ENCODE measurements around the gene DOCK4. TPM values are rescaled to one million over a fixed set of nuclear protein-coding genes. Genes with fewer than 3 reads are reported as not detected.
A peak's percentile ranks its signal among the peaks of the same experiment; 100 is the strongest.

DOCK4 gene
- total and polyA plus RNA-seq, 5 donors from 2014 or later: 0.44 TPM; not detected in 4

GRCh38 chr7:111958896-111959295, 247.3 kb downstream of the DOCK4 start:
- no peaks in the 10 kb centered on the region for H3K4me1 ChIP-seq (ENCODE audit: control insufficient read depth, insufficient read depth, low read length, poor library complexity, severe bottlenecking)
- H3K36me3 ChIP-seq (ENCODE audit: control insufficient read depth, insufficient read depth, low read length): no peaks in the 10 kb centered on the region
- no peak overlapping the region for H3K27ac ChIP-seq (ENCODE audit: insufficient read depth, low read length, poor library complexity, severe bottlenecking)
- no peaks in the 10 kb centered on the region for H3K36me3 Mint-ChIP-seq
- H3K4me3 Mint-ChIP-seq: no peak overlapping the region
- no peaks in the 10 kb centered on the region for H3K27me3 Mint-ChIP-seq
- H3K27ac Mint-ChIP-seq: no peak overlapping the region
- DNase-seq (no peak), ATAC-seq (ENCODE audit: low read depth in 2 of 2) (no peak)
- no peaks in the 10 kb centered on the region for H3K27me3 ChIP-seq (ENCODE audit: control insufficient read depth, insufficient read depth, low read length)
- H3K4me3 ChIP-seq (ENCODE audit: low read depth, low read length): no peak overlapping the region
- H3K9me3 ChIP-seq (ENCODE audit: control insufficient read depth in 2 of 2, low read length in 2 of 2): no peaks in the 10 kb centered on the region
- H3K4me1 Mint-ChIP-seq: no peaks in the 10 kb centered on the region
- H3K9me3 Mint-ChIP-seq: peaks cover 0 to 3% (median 0%) of the 10 kb centered on the region in 7 donors

GRCh38 chr7:111958431-111958830, 247.8 kb downstream of the DOCK4 start:
- no peaks in the 10 kb centered on the region for H3K27me3 ChIP-seq (ENCODE audit: control insufficient read depth, insufficient read depth, low read length)
- no peak overlapping the region for H3K27ac ChIP-seq (ENCODE audit: insufficient read depth, low read length, poor library complexity, severe bottlenecking)
- no peak overlapping the region for H3K27ac Mint-ChIP-seq
- DNase-seq (no peak), ATAC-seq (ENCODE audit: low read depth in 2 of 2) (no peak)
- H3K4me1 Mint-ChIP-seq: no peaks in the 10 kb centered on the region
- H3K4me3 ChIP-seq (ENCODE audit: low read depth, low read length): no peak overlapping the region
- peaks cover 0 to 3% (median 0%) of the 10 kb centered on the region in 7 donors for H3K9me3 Mint-ChIP-seq
- no peaks in the 10 kb centered on the region for H3K36me3 ChIP-seq (ENCODE audit: control insufficient read depth, insufficient read depth, low read length)
- no peaks in the 10 kb centered on the region for H3K4me1 ChIP-seq (ENCODE audit: control insufficient read depth, insufficient read depth, low read length, poor library complexity, severe bottlenecking)
- no peaks in the 10 kb centered on the region for H3K36me3 Mint-ChIP-seq
- H3K9me3 ChIP-seq (ENCODE audit: control insufficient read depth in 2 of 2, low read length in 2 of 2): no peaks in the 10 kb centered on the region
- no peaks in the 10 kb centered on the region for H3K27me3 Mint-ChIP-seq
- H3K4me3 Mint-ChIP-seq: no peak overlapping the region

GRCh38 chr7:111955616-111956015, 250.6 kb downstream of the DOCK4 start:
- Mint-ChIP-seq H3K27me3 (no peaks in the 10 kb centered on the region), H3K4me3 (no peak overlapping the region), H3K4me1 (no peaks in the 10 kb centered on the region), H3K27ac (no peak overlapping the region), H3K9me3 (peaks cover 0 to 1% (median 0%) of the 10 kb centered on the region in 7 donors), H3K36me3 (no peaks in the 10 kb centered on the region)
- H3K27me3 ChIP-seq (ENCODE audit: control insufficient read depth, insufficient read depth, low read length): no peaks in the 10 kb centered on the region
- no peak for ATAC-seq (ENCODE audit: low read depth in 2 of 2)
- H3K27ac ChIP-seq (ENCODE audit: insufficient read depth, low read length, poor library complexity, severe bottlenecking): no peak overlapping the region
- H3K36me3 ChIP-seq (ENCODE audit: control insufficient read depth, insufficient read depth, low read length): no peaks in the 10 kb centered on the region
- no peak for DNase-seq
- H3K4me3 ChIP-seq (ENCODE audit: low read depth, low read length): no peak overlapping the region
- no peaks in the 10 kb centered on the region for H3K4me1 ChIP-seq (ENCODE audit: control insufficient read depth, insufficient read depth, low read length, poor library complexity, severe bottlenecking)
- H3K9me3 ChIP-seq (ENCODE audit: control insufficient read depth in 2 of 2, low read length in 2 of 2): no peaks in the 10 kb centered on the region

GRCh38 chr7:111954474-111955381, 251.5 kb downstream of the DOCK4 start:
- ATAC-seq (ENCODE audit: low read depth in 2 of 2) (no peak), DNase-seq (no peak)
- Mint-ChIP-seq H3K36me3 (no peaks in the 10 kb centered on the region), H3K4me1 (no peaks in the 10 kb centered on the region), H3K27ac (no peak overlapping the region), H3K27me3 (no peaks in the 10 kb centered on the region), H3K9me3 (peaks cover 0 to 1% (median 0%) of the 10 kb centered on the region in 7 donors), H3K4me3 (no peak overlapping the region)
- Histone ChIP-seq H3K27ac (ENCODE audit: insufficient read depth, low read length, poor library complexity, severe bottlenecking) (no peak overlapping the region), H3K9me3 (ENCODE audit: control insufficient read depth in 2 of 2, low read length in 2 of 2) (no peaks in the 10 kb centered on the region), H3K36me3 (ENCODE audit: control insufficient read depth, insufficient read depth, low read length) (no peaks in the 10 kb centered on the region), H3K4me3 (ENCODE audit: low read depth, low read length) (no peak overlapping the region), H3K4me1 (ENCODE audit: control insufficient read depth, insufficient read depth, low read length, poor library complexity, severe bottlenecking) (no peaks in the 10 kb centered on the region), H3K27me3 (ENCODE audit: control insufficient read depth, insufficient read depth, low read length) (no peaks in the 10 kb centered on the region)

- peaks cover 0 to 1% (median 0%) of the 10 kb centered on the region in 7 donors for H3K9me3 Mint-ChIP-seq
These were observed 252.1 kb downstream of the DOCK4 start for GRCh38 chr7:111954056-111954455.

GRCh38 chr7:111953611-111954010, 252.6 kb downstream of the DOCK4 start:
- H3K4me1 Mint-ChIP-seq: no peaks in the 10 kb centered on the region
- H3K27me3 Mint-ChIP-seq: no peaks in the 10 kb centered on the region
- no peaks in the 10 kb centered on the region for H3K4me1 ChIP-seq (ENCODE audit: control insufficient read depth, insufficient read depth, low read length, poor library complexity, severe bottlenecking)
- no peaks in the 10 kb centered on the region for H3K27me3 ChIP-seq (ENCODE audit: control insufficient read depth, insufficient read depth, low read length)
- H3K27ac Mint-ChIP-seq: no peak overlapping the region
- no peaks in the 10 kb centered on the region for H3K36me3 Mint-ChIP-seq
- H3K9me3 Mint-ChIP-seq: peaks cover 0 to 1% (median 0%) of the 10 kb centered on the region in 7 donors
- H3K27ac ChIP-seq (ENCODE audit: insufficient read depth, low read length, poor library complexity, severe bottlenecking): no peak overlapping the region
- H3K9me3 ChIP-seq (ENCODE audit: control insufficient read depth in 2 of 2, low read length in 2 of 2): no peaks in the 10 kb centered on the region
- no peak overlapping the region for H3K4me3 ChIP-seq (ENCODE audit: low read depth, low read length)
- H3K36me3 ChIP-seq (ENCODE audit: control insufficient read depth, insufficient read depth, low read length): no peaks in the 10 kb centered on the region
- DNase-seq (peak in 1 of 3 donors; percentile 2), ATAC-seq (ENCODE audit: low read depth in 2 of 2) (no peak)
- H3K4me3 Mint-ChIP-seq: no peak overlapping the region

More at GRCh38 chr7:111954056-111954455, 252.1 kb downstream of the DOCK4 start:
- Mint-ChIP-seq H3K27me3 (no peaks in the 10 kb centered on the region), H3K4me1 (no peaks in the 10 kb centered on the region), H3K27ac (no peak overlapping the region), H3K36me3 (no peaks in the 10 kb centered on the region), H3K4me3 (no peak overlapping the region)
- Histone ChIP-seq H3K4me3 (ENCODE audit: low read depth, low read length) (no peak overlapping the region), H3K27me3 (ENCODE audit: control insufficient read depth, insufficient read depth, low read length) (no peaks in the 10 kb centered on the region), H3K9me3 (ENCODE audit: control insufficient read depth in 2 of 2, low read length in 2 of 2) (no peaks in the 10 kb centered on the region), H3K36me3 (ENCODE audit: control insufficient read depth, insufficient read depth, low read length) (no peaks in the 10 kb centered on the region), H3K4me1 (ENCODE audit: control insufficient read depth, insufficient read depth, low read length, poor library complexity, severe bottlenecking) (no peaks in the 10 kb centered on the region), H3K27ac (ENCODE audit: insufficient read depth, low read length, poor library complexity, severe bottlenecking) (no peak overlapping the region)
- DNase-seq (no peak), ATAC-seq (ENCODE audit: low read depth in 2 of 2) (no peak)

GRCh38 chr7:111952783-111953182, 253.4 kb downstream of the DOCK4 start:
- no peak overlapping the region for H3K4me3 Mint-ChIP-seq
- no peak for ATAC-seq (ENCODE audit: low read depth in 2 of 2)
- H3K36me3 Mint-ChIP-seq: no peaks in the 10 kb centered on the region

GRCh38 chr7:111951052-111951451, 255.1 kb downstream of the DOCK4 start:
- H3K27me3 Mint-ChIP-seq: no peaks in the 10 kb centered on the region
- no peak for ATAC-seq (ENCODE audit: low read depth in 2 of 2)
- no peaks in the 10 kb centered on the region for H3K36me3 ChIP-seq (ENCODE audit: control insufficient read depth, insufficient read depth, low read length)
- H3K4me3 Mint-ChIP-seq: no peak overlapping the region
- H3K27ac Mint-ChIP-seq: no peak overlapping the region
- no peaks in the 10 kb centered on the region for H3K36me3 Mint-ChIP-seq
- peaks cover 0 to 1% (median 0%) of the 10 kb centered on the region in 7 donors for H3K9me3 Mint-ChIP-seq
- H3K4me3 ChIP-seq (ENCODE audit: low read depth, low read length): no peak overlapping the region
- no peaks in the 10 kb centered on the region for H3K4me1 Mint-ChIP-seq
- no peak overlapping the region for H3K27ac ChIP-seq (ENCODE audit: insufficient read depth, low read length, poor library complexity, severe bottlenecking)
- DNase-seq: no peak
- H3K27me3 ChIP-seq (ENCODE audit: control insufficient read depth, insufficient read depth, low read length): no peaks in the 10 kb centered on the region
- H3K4me1 ChIP-seq (ENCODE audit: control insufficient read depth, insufficient read depth, low read length, poor library complexity, severe bottlenecking): no peaks in the 10 kb centered on the region
- no peaks in the 10 kb centered on the region for H3K9me3 ChIP-seq (ENCODE audit: control insufficient read depth in 2 of 2, low read length in 2 of 2)

More at GRCh38 chr7:111952783-111953182, 253.4 kb downstream of the DOCK4 start:
- H3K36me3 ChIP-seq (ENCODE audit: control insufficient read depth, insufficient read depth, low read length): no peaks in the 10 kb centered on the region
- no peak overlapping the region for H3K27ac Mint-ChIP-seq
- H3K9me3 Mint-ChIP-seq: peaks cover 0 to 1% (median 0%) of the 10 kb centered on the region in 7 donors
- no peak overlapping the region for H3K27ac ChIP-seq (ENCODE audit: insufficient read depth, low read length, poor library complexity, severe bottlenecking)
- no peaks in the 10 kb centered on the region for H3K27me3 Mint-ChIP-seq
- no peak for DNase-seq
- H3K27me3 ChIP-seq (ENCODE audit: control insufficient read depth, insufficient read depth, low read length): no peaks in the 10 kb centered on the region
- H3K4me1 ChIP-seq (ENCODE audit: control insufficient read depth, insufficient read depth, low read length, poor library complexity, severe bottlenecking): no peaks in the 10 kb centered on the region
- no peaks in the 10 kb centered on the region for H3K9me3 ChIP-seq (ENCODE audit: control insufficient read depth in 2 of 2, low read length in 2 of 2)
- no peaks in the 10 kb centered on the region for H3K4me1 Mint-ChIP-seq
- H3K4me3 ChIP-seq (ENCODE audit: low read depth, low read length): no peak overlapping the region
